HUES48 (cell line): Measurements from ENCODE around the gene SSR1.
"Not testable (repeated sequence)": the region's sequence is repeated elsewhere in the genome, so short reads cannot be mapped to it uniquely, and the experiment has no call there.

Experiments used
- H3K27ac ChIP-seq: one replicate; pipeline ENCODE4 v1.7.0; 2013; ENCODE audit warnings: low read depth, low read length, inconsistent platforms
- H3K27me3 ChIP-seq: 2 replicates; pipeline ENCODE4 v1.6.1; 2013; ENCODE audit warnings: mild to moderate bottlenecking, low read length; ENCODE audit not compliant: control insufficient read depth, insufficient read depth
- H3K36me3 ChIP-seq: 2 replicates; pipeline ENCODE4 v1.6.1; 2013; ENCODE audit warnings: low read length; ENCODE audit not compliant: control insufficient read depth, insufficient read depth
- H3K4me1 ChIP-seq: 2 replicates; pipeline ENCODE4 v1.6.1; 2013; ENCODE audit warnings: mild to moderate bottlenecking, low read length; ENCODE audit not compliant: control insufficient read depth, insufficient read depth
- H3K4me3 ChIP-seq: 2 replicates; pipeline ENCODE4 v1.5.1; 2013; ENCODE audit warnings: mild to moderate bottlenecking, low read depth, low read length
- H3K9ac ChIP-seq: 2 replicates; pipeline ENCODE4 v1.6.1; 2013; ENCODE audit warnings: mild to moderate bottlenecking, low read depth, low read length, moderate library complexity
- H3K9me3 ChIP-seq: 2 replicates; pipeline ENCODE4 v1.6.1; 2013; ENCODE audit warnings: low read length; ENCODE audit not compliant: control insufficient read depth, insufficient read depth

SSR1 gene

DNA sequence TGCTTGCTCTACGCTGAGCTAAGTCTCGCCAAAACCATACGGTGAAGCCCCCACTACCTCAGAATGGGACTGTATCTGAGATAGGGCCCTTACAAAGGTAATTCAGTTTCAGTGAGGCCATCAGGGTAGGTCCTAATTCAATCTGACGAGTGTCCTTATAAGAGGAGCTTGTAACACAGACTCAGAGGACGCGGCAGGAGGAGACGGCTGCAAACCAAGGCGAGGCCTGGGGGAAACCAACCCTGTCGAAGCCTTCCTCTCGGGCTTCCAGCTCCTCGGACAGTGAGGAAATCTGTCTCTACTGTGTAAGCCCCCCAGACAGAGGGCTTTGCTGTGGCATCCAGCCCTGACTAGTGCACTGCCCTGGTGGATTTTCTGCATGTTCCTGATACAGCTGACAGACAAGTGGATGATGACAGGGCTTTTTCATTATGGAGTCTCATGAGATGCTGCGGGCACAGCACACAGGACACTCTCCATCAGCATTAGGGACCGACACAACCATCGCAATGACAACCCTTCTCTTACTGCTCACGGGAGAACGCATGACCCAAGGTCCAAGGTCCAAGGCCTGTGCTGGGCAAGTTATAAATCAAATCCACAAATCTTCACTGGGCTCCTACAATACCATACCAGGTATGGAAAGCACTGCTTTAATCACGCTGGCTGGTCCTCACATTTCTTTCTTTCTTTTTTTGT, 48.2 kb downstream of the SSR1 start:
- Histone ChIP-seq H3K27me3 (no peaks in the 10 kb centered on the region), H3K9ac (no peak overlapping the region; the same call in 1 of the 2 replicates), H3K4me3 (no peak overlapping the region), H3K9me3 (no peaks in the 10 kb centered on the region), H3K27ac (no peak overlapping the region), H3K36me3 (no peaks in the 10 kb centered on the region), H3K4me1 (peaks cover 11% of the 10 kb centered on the region)

DNA sequence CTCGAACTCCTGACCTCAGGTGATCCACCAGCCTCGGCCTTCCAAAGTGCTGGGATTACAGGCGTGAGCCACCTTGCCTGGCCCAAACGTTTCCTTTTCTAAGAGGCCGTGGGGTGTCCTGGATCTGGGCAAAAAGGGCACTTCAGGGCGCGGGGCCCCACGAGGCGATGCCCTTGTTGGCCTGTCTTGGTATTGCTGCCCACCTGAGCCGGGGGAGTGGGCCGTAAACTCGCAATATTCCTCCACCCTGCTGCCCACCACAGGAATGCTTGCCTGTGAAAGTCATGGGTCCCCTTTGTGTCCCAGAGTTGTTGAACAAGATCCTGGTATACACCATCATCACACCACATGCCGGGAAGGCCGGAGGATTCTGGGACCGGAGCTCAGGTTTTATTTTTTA, 49.0 kb downstream of the SSR1 start:
- H3K9me3 ChIP-seq = no peaks in the 10 kb centered on the region
- H3K27ac ChIP-seq = no peak overlapping the region
- H3K27me3 ChIP-seq = no peaks in the 10 kb centered on the region
- peaks cover 11% of the 10 kb centered on the region for H3K4me1 ChIP-seq
- no peaks in the 10 kb centered on the region for H3K36me3 ChIP-seq
- H3K4me3 ChIP-seq = no peak overlapping the region
- no peak overlapping the region for H3K9ac ChIP-seq

DNA sequence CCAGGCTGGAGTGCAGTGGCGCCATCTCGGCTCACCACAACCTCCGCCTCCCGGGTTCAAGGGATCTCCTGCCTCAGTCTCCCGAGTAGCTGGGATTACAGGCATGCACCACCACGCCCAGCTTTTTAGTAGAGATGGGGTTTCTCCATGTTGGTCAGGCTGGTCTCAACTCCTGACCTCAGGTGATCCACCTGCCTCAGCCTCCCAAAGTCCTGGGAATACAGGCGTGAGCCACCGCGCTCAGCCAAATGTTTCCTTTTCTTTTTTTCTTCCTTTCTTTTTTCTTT, 49.5 kb downstream of the SSR1 start:
- H3K4me3 ChIP-seq, H3K36me3 ChIP-seq, H3K27ac ChIP-seq, H3K27me3 ChIP-seq, H3K9me3 ChIP-seq, H3K9ac ChIP-seq: not testable (repeated sequence)
- H3K4me1 ChIP-seq = peaks cover 11% of the 10 kb centered on the region

- Histone ChIP-seq H3K9ac (no peak overlapping the region), H3K27ac (no peak overlapping the region), H3K4me3 (no peak overlapping the region), H3K9me3 (no peaks in the 10 kb centered on the region), H3K27me3 (no peaks in the 10 kb centered on the region), H3K36me3 (no peaks in the 10 kb centered on the region), H3K4me1 (peaks cover 11% of the 10 kb centered on the region)
Measured at GRCh38 chr6:7262746-7263518, 50.1 kb downstream of the SSR1 start.

- H3K36me3 ChIP-seq = no peaks in the 10 kb centered on the region
- H3K27me3 ChIP-seq = no peaks in the 10 kb centered on the region
- peak overlapping the region; percentile 90 for H3K4me3 ChIP-seq
- no peaks in the 10 kb centered on the region for H3K9me3 ChIP-seq
- peak overlapping the region; percentile 72; the same call in 1 of the 2 replicates for H3K9ac ChIP-seq
- peak overlapping the region; percentile 67 for H3K27ac ChIP-seq
- H3K4me1 ChIP-seq = peaks cover 11% of the 10 kb centered on the region
Measured at GRCh38 chr6:7261852-7262461, 51.0 kb downstream of the SSR1 start.

DNA sequence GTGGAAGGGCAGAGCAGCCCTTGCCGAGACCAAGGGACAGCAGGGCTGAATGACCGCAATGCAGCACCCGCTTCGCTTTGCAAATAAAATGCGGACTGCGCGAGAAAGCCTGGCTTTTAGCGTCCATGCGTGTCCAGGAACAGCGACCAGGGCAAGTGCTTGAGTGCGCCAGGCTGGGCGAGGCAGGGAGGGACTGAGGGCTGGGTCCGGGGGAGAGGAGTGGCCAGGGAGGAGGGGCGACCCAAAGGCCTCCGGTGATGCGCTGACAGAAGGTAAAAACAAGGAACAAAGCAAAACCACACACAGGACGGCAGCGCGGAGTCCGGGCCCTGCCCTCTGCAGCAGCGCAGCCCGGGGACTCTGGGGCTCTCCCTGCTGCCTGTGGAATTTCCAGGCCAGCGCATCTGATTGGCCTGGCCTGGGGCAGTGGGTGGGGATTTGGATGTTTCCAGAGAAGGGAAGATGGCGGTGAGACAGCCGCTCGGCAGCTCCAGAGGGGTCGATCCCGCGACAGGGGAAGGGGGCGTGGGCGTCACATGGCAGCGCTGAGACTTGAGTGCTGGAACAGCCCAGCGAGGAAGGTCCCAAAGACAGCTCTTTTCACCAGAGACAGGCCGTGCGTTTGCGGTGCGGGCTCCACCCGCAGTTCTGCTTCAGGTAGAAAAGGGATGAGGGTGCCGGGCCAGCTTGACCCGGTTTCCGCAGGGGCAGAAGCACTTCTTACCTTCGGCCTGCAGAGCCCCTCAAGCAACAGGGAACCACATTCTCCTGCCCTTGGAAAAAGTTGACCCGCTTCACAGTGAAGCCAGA, 51.8 kb downstream of the SSR1 start:
- Histone ChIP-seq H3K4me1 (peaks cover 11% of the 10 kb centered on the region), H3K9me3 (no peaks in the 10 kb centered on the region), H3K27ac (peak overlapping the region; percentile 67), H3K9ac (peak overlapping the region; percentile 72), H3K27me3 (no peaks in the 10 kb centered on the region), H3K4me3 (peak overlapping the region; percentile 90), H3K36me3 (no peaks in the 10 kb centered on the region)

- no peaks in the 10 kb centered on the region for H3K36me3 ChIP-seq
- H3K4me1 ChIP-seq = peaks cover 11% of the 10 kb centered on the region
- peak overlapping the region; percentile 72 for H3K9ac ChIP-seq
- H3K4me3 ChIP-seq = peak overlapping the region; percentile 90
- peaks cover 5% of the 10 kb centered on the region; the same call in 1 of the 2 replicates for H3K9me3 ChIP-seq
- peak overlapping the region; percentile 67 for H3K27ac ChIP-seq
- no peaks in the 10 kb centered on the region for H3K27me3 ChIP-seq
Measured at GRCh38 chr6:7260291-7261031, 52.5 kb downstream of the SSR1 start.

- H3K4me1 ChIP-seq = peaks cover 11% of the 10 kb centered on the region
- H3K27ac ChIP-seq = no peak overlapping the region
- H3K9me3 ChIP-seq = peaks cover 5% of the 10 kb centered on the region; the same call in 1 of the 2 replicates
- no peaks in the 10 kb centered on the region for H3K27me3 ChIP-seq
- H3K4me3 ChIP-seq = no peak overlapping the region
- H3K9ac ChIP-seq = no peak overlapping the region
- H3K36me3 ChIP-seq = no peaks in the 10 kb centered on the region
Measured at GRCh38 chr6:7258231-7258763, 54.7 kb downstream of the SSR1 start.

DNA sequence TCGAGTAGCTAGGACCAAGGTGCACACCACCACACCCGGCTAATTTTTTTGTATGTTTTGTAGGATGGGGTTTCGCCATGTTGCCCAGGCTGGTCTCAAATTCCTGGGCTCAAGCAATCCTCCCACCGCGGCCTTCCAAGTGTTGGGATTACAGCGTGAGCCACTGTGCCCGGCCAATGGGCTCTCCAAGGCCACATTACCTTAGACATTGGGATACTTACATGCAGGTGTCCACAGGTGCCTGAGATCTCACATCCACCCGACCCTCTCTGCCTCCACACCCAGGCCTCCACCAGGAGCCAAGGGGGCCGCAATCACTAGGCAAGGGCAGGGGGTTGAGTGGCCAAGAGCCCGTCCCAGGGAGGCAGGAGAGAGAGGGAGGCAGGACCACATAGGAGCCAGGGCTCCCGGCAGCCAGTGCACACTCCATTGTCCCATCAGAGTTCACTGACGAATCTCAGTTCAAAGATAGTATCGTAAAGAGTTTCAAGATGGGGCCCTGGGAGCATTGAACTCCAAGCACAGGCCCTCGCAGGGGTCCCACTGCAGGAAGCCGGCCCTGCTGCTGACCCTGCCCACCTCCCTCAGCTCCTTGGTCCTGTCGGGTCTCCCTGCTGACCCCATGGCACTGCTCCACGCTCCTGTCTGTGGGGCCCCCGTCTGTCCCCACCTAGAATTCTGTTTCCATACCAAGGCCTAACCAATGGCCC, 55.3 kb downstream of the SSR1 start:
- Histone ChIP-seq H3K9me3 (peaks cover 5% of the 10 kb centered on the region; the same call in 1 of the 2 replicates), H3K4me3 (no peak overlapping the region), H3K27me3 (no peaks in the 10 kb centered on the region), H3K36me3 (no peaks in the 10 kb centered on the region), H3K9ac (no peak overlapping the region), H3K4me1 (peaks cover 11% of the 10 kb centered on the region), H3K27ac (no peak overlapping the region)
